Measurements from ENCODE around the gene WASL. TPM values are rescaled to one million over a fixed set of nuclear protein-coding genes. Genes with fewer than 3 reads are reported as not detected.

Gene WASL
- total RNA-seq, 1 experiment from 2014 or later, result 39.3 TPM

- Histone ChIP-seq H3K9me3 (ENCODE audit: control insufficient read depth, low read depth, low read length) (no peaks in the 10 kb centered on the region), H3K9ac (ENCODE audit: extremely low read depth, insufficient read length, low read length) (no peak overlapping the region), H2BK5ac (ENCODE audit: insufficient read length, low read length) (no peak overlapping the region), H2BK12ac (ENCODE audit: insufficient read length, low read depth, low read length) (no peak overlapping the region), H3K27ac (ENCODE audit: insufficient read length, low read depth, low read length) (no peak overlapping the region), H3K23me2 (ENCODE audit: insufficient read length, low read depth, low read length, poor library complexity, severe bottlenecking) (no peaks in the 10 kb centered on the region), H2AFZ (ENCODE audit: low read length) (no peak overlapping the region), H3K4me2 (ENCODE audit: insufficient read depth, insufficient read length, low read length) (no peak overlapping the region), H4K20me1 (ENCODE audit: control insufficient read depth, insufficient read depth, insufficient read length) (no peaks in the 10 kb centered on the region), H4K5ac (ENCODE audit: insufficient read length, low read depth, low read length) (no peak overlapping the region), H2AK5ac (ENCODE audit: insufficient read length, low read length) (no peak overlapping the region), H2BK120ac (ENCODE audit: low read depth, low read length, poor library complexity, severe bottlenecking) (no peak overlapping the region), H4K8ac (replicated peaks; ENCODE audit: insufficient read length, low read depth, low read length) (no peak overlapping the region), H3K18ac (ENCODE audit: insufficient read length, low read depth, low read length) (no peak overlapping the region), H3K79me2 (ENCODE audit: insufficient read depth, low read length) (no peaks in the 10 kb centered on the region), H3K14ac (ENCODE audit: insufficient read depth, low read length) (no peak overlapping the region), H3K27me3 (ENCODE audit: insufficient read depth, low read length) (no peaks in the 10 kb centered on the region), H3K56ac (ENCODE audit: insufficient read length, low read depth, low read length) (no peak overlapping the region), H4K91ac (ENCODE audit: insufficient read length, low read depth, low read length) (no peak overlapping the region), H3K79me1 (ENCODE audit: insufficient read depth, low read depth, low read length, poor library complexity, severe bottlenecking) (no peaks in the 10 kb centered on the region), H3T11ph (ENCODE audit: low read length) (no peak overlapping the region), H3K4ac (ENCODE audit: low read depth, low read length) (no peak overlapping the region), H2BK20ac (ENCODE audit: low read depth, low read length, poor library complexity, severe bottlenecking) (no peak overlapping the region), H3K4me1 (ENCODE audit: insufficient read depth, low read length) (no peaks in the 10 kb centered on the region; the same call in 1 of the 2 replicates), H2BK15ac (ENCODE audit: low read depth, low read length) (no peak overlapping the region), H3K23ac (ENCODE audit: insufficient read length, low read depth, low read length) (no peak overlapping the region)
- no peak for DNase-seq
- H3K4me1 Mint-ChIP-seq, result peaks cover 3 to 8% of the 10 kb centered on the region in 2 experiments; a peak in 1 of 4 replicates
- H3K36me3 Mint-ChIP-seq (ENCODE audit: insufficient read depth in 1 of 3, low read depth in 3 of 3), result peaks cover 0 to 12% (median 5%) of the 10 kb centered on the region in 3 experiments; a peak in 3 of 7 replicates
- peak overlapping the region in 1 of 3 experiments; percentile 34; a peak in 2 of 7 replicates for H3K27ac Mint-ChIP-seq
- no peak overlapping the region for H3K4me3 Mint-ChIP-seq
- no peaks in the 10 kb centered on the region for H3K27me3 Mint-ChIP-seq (ENCODE audit: low read depth)
- peaks cover 3 to 4% of the 10 kb centered on the region in 2 experiments; a peak in 4 of 5 replicates for H3K9me3 Mint-ChIP-seq
- no peak for TF ChIP-seq CTCF (conservative IDR thresholded peaks at IDR 0.05)
- WGBS (ENCODE audit: extremely low coverage, insufficient read length, low lambda C conversion rate), result no CpG with 5 or more reads among the region's 3 CpGs
These were observed 41.0 kb upstream of the WASL start for GRCh38 chr7:123789817-123790216.
